Neural cell (in vitro differentiated cells): ENCODE measurements around the gene NHLRC4. TPM values are rescaled to one million over a fixed set of nuclear protein-coding genes. Genes with fewer than 3 reads are reported as not detected.

ENCODE experiments used
- H2AFZ ChIP-seq: fragments of 200-600, 300-800 bp; sonication (generic), shearing (Covaris generic); 2 replicates; pipeline ENCODE4 v1.6.0; 2014; ENCODE audit warnings: low read depth, mild to moderate bottlenecking, antibody characterized with exemption, low read length, moderate library complexity
- H3F3A ChIP-seq: fragments of 200-600 bp; shearing (Covaris generic); 2 replicates; pipeline ENCODE4 v1.6.1; 2016; ENCODE audit warnings: mild to moderate bottlenecking, moderate library complexity, mixed read lengths, antibody characterized with exemption, low read length; ENCODE audit not compliant: insufficient read depth, poor library complexity, severe bottlenecking
- H3K27ac ChIP-seq: fragments of 200-600, 300-800 bp; sonication (generic), shearing (Covaris generic); 2 replicates; pipeline ENCODE4 v1.5.1; 2014; ENCODE audit warnings: mild to moderate bottlenecking, low read length, moderate library complexity
- H3K27me3 ChIP-seq: fragments of 300-800, 200-600 bp; sonication (generic), shearing (Covaris generic); 2 replicates; pipeline ENCODE4 v1.6.0; 2014; ENCODE audit warnings: mild to moderate bottlenecking, low read depth, low read length, moderate library complexity; ENCODE audit not compliant: insufficient read depth
- H3K36me3 ChIP-seq: fragments of 300-800, 200-600 bp; sonication (generic), shearing (Covaris generic); 2 replicates; pipeline ENCODE4 v1.5.1; 2014; ENCODE audit warnings: mild to moderate bottlenecking, antibody characterized with exemption, low read length, moderate library complexity; ENCODE audit not compliant: insufficient read depth
- H3K4me2 ChIP-seq: fragments of 300-800, 200-600 bp; sonication (generic), shearing (Covaris generic); 2 replicates; pipeline ENCODE4 v1.6.0; 2014; ENCODE audit warnings: mild to moderate bottlenecking, low read length
- H3K4me3 ChIP-seq: fragments of 300-800, 200-600 bp; sonication (generic), shearing (Covaris generic); 2 replicates; pipeline ENCODE4 v1.5.1; 2014; ENCODE audit warnings: mild to moderate bottlenecking, low read length, moderate library complexity
- H3K79me2 ChIP-seq: fragments of 200-600 bp; shearing (Covaris generic); replicated peaks from 2 replicates; pipeline ENCODE4 v1.6.0; 2014; ENCODE audit warnings: mild to moderate bottlenecking, low read length, moderate library complexity; ENCODE audit not compliant: insufficient read depth
- H3K9ac ChIP-seq: fragments of 300-800, 200-600 bp; sonication (generic), shearing (Covaris generic); 2 replicates; pipeline ENCODE4 v1.6.1; 2016; ENCODE audit warnings: mild to moderate bottlenecking, low read length, mixed read lengths
- H3K9me2 ChIP-seq: fragments of 200-600 bp; shearing (Covaris generic); 2 replicates; pipeline ENCODE4 v1.6.1; 2016; ENCODE audit warnings: mild to moderate bottlenecking, low read length, mixed read lengths; ENCODE audit not compliant: insufficient read depth
- H3K9me3 ChIP-seq: fragments of 200-600, 300-800 bp; sonication (generic), shearing (Covaris generic); 2 replicates; pipeline ENCODE4 v1.6.1; 2016; ENCODE audit warnings: mild to moderate bottlenecking, mixed run types, low read length, moderate library complexity, mixed read lengths
- H4K20me1 ChIP-seq: fragments of 200-600 bp; shearing (Covaris generic); 2 replicates; pipeline ENCODE4 v1.6.1; 2016; ENCODE audit warnings: mild to moderate bottlenecking, mixed run types; ENCODE audit not compliant: insufficient read depth
- CTCF ChIP-seq: fragments of 450-650 bp; IDR thresholded peaks from 2 replicates; pipeline ENCODE4 v1.5.1; 2014; ENCODE audit warnings: antibody characterized with exemption, mild to moderate bottlenecking, moderate library complexity; ENCODE audit not compliant: poor library complexity, severe bottlenecking
- EP300 ChIP-seq: fragments of 450-650 bp; conservative IDR thresholded peaks from 2 replicates; pipeline ENCODE4 v1.6.1; 2014; ENCODE audit warnings: antibody characterized with exemption, mild to moderate bottlenecking, moderate library complexity; ENCODE audit not compliant: poor library complexity, severe bottlenecking
- EZH2 ChIP-seq: fragments of 200-600, 300-800 bp; shearing (Covaris generic), sonication (generic); IDR thresholded peaks from 2 replicates; pipeline ENCODE4 v1.6.1; 2014; ENCODE audit warnings: antibody characterized with exemption, low read length, borderline replicate concordance, mild to moderate bottlenecking; ENCODE audit not compliant: insufficient read depth, poor library complexity, severe bottlenecking
- MXI1 ChIP-seq: fragments of 450-650 bp; conservative IDR thresholded peaks from 2 replicates; pipeline ENCODE4 v1.6.1; 2014; ENCODE audit warnings: antibody characterized with exemption, mild to moderate bottlenecking; ENCODE audit not compliant: poor library complexity, severe bottlenecking
- POLR2AphosphoS5 ChIP-seq: IDR thresholded peaks from 2 replicates; pipeline ENCODE4 v1.6.1; 2012
- RAD21 ChIP-seq: fragments of 450-650 bp; conservative IDR thresholded peaks from 2 replicates; pipeline ENCODE4 v1.6.1; 2014; ENCODE audit warnings: antibody characterized with exemption, mild to moderate bottlenecking, moderate library complexity
- REST ChIP-seq: IDR thresholded peaks from 2 replicates; pipeline ENCODE4 v1.6.1; 2012; ENCODE audit warnings: borderline replicate concordance
- SMC3 ChIP-seq: fragments of 450-650 bp; conservative IDR thresholded peaks from 2 replicates; pipeline ENCODE4 v1.6.1; 2014; ENCODE audit warnings: antibody characterized with exemption, mild to moderate bottlenecking, moderate library complexity; ENCODE audit not compliant: poor library complexity
- TAF1 ChIP-seq: IDR thresholded peaks from 2 replicates; pipeline ENCODE4 v1.6.1; 2012; ENCODE audit warnings: low read depth
- polyA plus RNA-seq: library from polyadenylated mRNA; depleted of rRNA; stranded (reverse); fragments of >200 nt; gene quantifications from 2 replicates; pipeline ENCODE4 v1.2.3, GENCODE V29; 2014

NHLRC4 gene
- polyA plus RNA-seq, 1 donor from 2014 or later: not detected

- peaks cover 4% of the 10 kb centered on the region for H4K20me1 ChIP-seq
- peaks cover 29% of the 10 kb centered on the region for H3K79me2 ChIP-seq
- no peaks in the 10 kb centered on the region for H3F3A ChIP-seq
Measured at GRCh38 chr16:593807-594206, 27.0 kb downstream of the NHLRC4 start.

GRCh38 chr16:595094-595528, 28.3 kb downstream of the NHLRC4 start:
- H3K9me2 ChIP-seq: no peaks in the 10 kb centered on the region
- peaks cover 7% of the 10 kb centered on the region for H3K36me3 ChIP-seq
- no peak overlapping the region for H3K27ac ChIP-seq
- no peaks in the 10 kb centered on the region for H3K9me3 ChIP-seq
- no peak overlapping the region for H3K4me2 ChIP-seq
- H4K20me1 ChIP-seq: peaks cover 4% of the 10 kb centered on the region
- peaks cover 29% of the 10 kb centered on the region for H3K79me2 ChIP-seq
- H2AFZ ChIP-seq: no peak overlapping the region
- no peaks in the 10 kb centered on the region for H3K27me3 ChIP-seq
- no peak overlapping the region for H3K4me3 ChIP-seq
- no peaks in the 10 kb centered on the region for H3F3A ChIP-seq
- no peak overlapping the region for H3K9ac ChIP-seq
- TF ChIP-seq TAF1: no peak
- TF ChIP-seq MXI1: no peak
- TF ChIP-seq EP300: no peak
- no peak for TF ChIP-seq RAD21
- TF ChIP-seq CTCF: no peak
- no peak for TF ChIP-seq EZH2
- TF ChIP-seq SMC3: no peak

More at GRCh38 chr16:593807-594206, 27.0 kb downstream of the NHLRC4 start:
- Histone ChIP-seq H3K4me2 (no peak overlapping the region), H3K4me3 (no peak overlapping the region), H2AFZ (no peak overlapping the region), H3K27me3 (no peaks in the 10 kb centered on the region), H3K36me3 (peaks cover under 1% of the 10 kb centered on the region), H3K9me2 (no peaks in the 10 kb centered on the region), H3K27ac (no peak overlapping the region), H3K9me3 (no peaks in the 10 kb centered on the region), H3K9ac (no peak overlapping the region)
- TF ChIP-seq EP300 (no peak), EZH2 (no peak), SMC3 (no peak), REST (no peak), RAD21 (no peak), CTCF (no peak), POLR2AphosphoS5 (no peak), MXI1 (no peak), TAF1 (no peak)
